CD8-positive, alpha-beta memory T cell (primary cell): ENCODE results near the gene PLEKHG4. TPM values are rescaled to one million over a fixed set of nuclear protein-coding genes. Genes with fewer than 3 reads are reported as not detected.

Experiments used
- CTCF ChIA-PET: fragments of 350-600 bp; sonication (Branson Sonifier 250); formaldehyde crosslinking; loops from one replicate; lab custom pipeline; 2021; ENCODE audit warnings: antibody characterized with exemption; lab: Charles Lee
- POLR2A ChIA-PET: fragments of 350-600 bp; sonication (Branson Sonifier 250); formaldehyde crosslinking; loops from one replicate; lab custom pipeline; 2021; ENCODE audit warnings: antibody characterized with exemption; lab: Charles Lee
- DNase-seq, 5 donors: peaks; one replicate each; pipeline versions ENCODE4 v3.0.0 to v3.0.0-alpha.2; 2020 to 2022; ENCODE audit warnings: mixed read lengths in 1 of 5
- H3K27ac ChIP-seq: one replicate; pipeline ENCODE4 v1.7.0; 2013; ENCODE audit warnings: low read depth, mild to moderate bottlenecking, low read length, moderate library complexity
- H3K27me3 ChIP-seq: 2 replicates; pipeline ENCODE4 v1.7.0; 2013; ENCODE audit warnings: low read length, mild to moderate bottlenecking; ENCODE audit not compliant: insufficient read depth, poor library complexity, severe bottlenecking
- H3K36me3 ChIP-seq: 2 replicates; pipeline ENCODE4 v1.7.0; 2013; ENCODE audit warnings: mild to moderate bottlenecking, low read length, moderate library complexity; ENCODE audit not compliant: insufficient read depth
- H3K4me1 ChIP-seq: 2 replicates; pipeline ENCODE4 v1.7.0; 2013; ENCODE audit warnings: mild to moderate bottlenecking, low read length, moderate library complexity; ENCODE audit not compliant: insufficient read depth
- H3K4me3 ChIP-seq: 2 replicates; pipeline ENCODE4 v1.7.0; 2013; ENCODE audit warnings: mild to moderate bottlenecking, low read length
- H3K9me3 ChIP-seq: 2 replicates; pipeline ENCODE4 v1.7.0; 2013; ENCODE audit warnings: mild to moderate bottlenecking, low read length
- H3K27ac Mint-ChIP-seq, 8 donors: one replicate each; pipeline ENCODE4 v1.8.0; 2020 to 2021; ENCODE audit warnings: mixed read lengths in 8 of 8, mild to moderate bottlenecking in 6 of 8, inconsistent platforms in 3 of 8, moderate library complexity in 3 of 8
- H3K27me3 Mint-ChIP-seq, 2 donors: one replicate each; pipeline ENCODE4 v1.8.0; 2020 to 2021; ENCODE audit warnings: mixed read lengths in 2 of 2, mild to moderate bottlenecking in 1 of 2, moderate library complexity in 1 of 2
- H3K36me3 Mint-ChIP-seq, 3 donors: one replicate each; pipeline ENCODE4 v1.8.0; 2020 to 2021; ENCODE audit warnings: mixed read lengths in 3 of 3, inconsistent platforms in 1 of 3, mild to moderate bottlenecking in 1 of 3
- H3K4me1 Mint-ChIP-seq, 3 donors: one replicate each; pipeline ENCODE4 v1.8.0; 2020 to 2021; ENCODE audit warnings: mixed read lengths in 3 of 3, inconsistent platforms in 1 of 3, mild to moderate bottlenecking in 1 of 3
- H3K4me3 Mint-ChIP-seq, 7 donors: one replicate each; pipeline ENCODE4 v1.8.0; 2020 to 2021; ENCODE audit warnings: mixed read lengths in 7 of 7, mild to moderate bottlenecking in 6 of 7, moderate library complexity in 4 of 7, inconsistent platforms in 2 of 7
- H3K9me3 Mint-ChIP-seq, 5 donors: one replicate each; pipeline ENCODE4 v1.8.0; 2020 to 2022; ENCODE audit warnings: mixed read lengths in 5 of 5, mild to moderate bottlenecking in 3 of 5, moderate library complexity in 2 of 5, inconsistent platforms in 1 of 5
- polyA plus RNA-seq: library from polyadenylated mRNA; unstranded; fragments of 300-500 nt; fragmentation: Illumina TruSeq; gene quantifications from one replicate; pipeline ENCODE4 v1.2.3, GENCODE V29; 2021
- total RNA-seq, 2 experiments: library from RNA; stranded (reverse); gene quantifications; one replicate each; pipeline ENCODE4 v1.2.3, GENCODE V29; 2021

Gene PLEKHG4
- total and polyA plus RNA-seq, 3 experiments from 2014 or later = 1.6 to 29.3 (median 25.3) TPM

DNA sequence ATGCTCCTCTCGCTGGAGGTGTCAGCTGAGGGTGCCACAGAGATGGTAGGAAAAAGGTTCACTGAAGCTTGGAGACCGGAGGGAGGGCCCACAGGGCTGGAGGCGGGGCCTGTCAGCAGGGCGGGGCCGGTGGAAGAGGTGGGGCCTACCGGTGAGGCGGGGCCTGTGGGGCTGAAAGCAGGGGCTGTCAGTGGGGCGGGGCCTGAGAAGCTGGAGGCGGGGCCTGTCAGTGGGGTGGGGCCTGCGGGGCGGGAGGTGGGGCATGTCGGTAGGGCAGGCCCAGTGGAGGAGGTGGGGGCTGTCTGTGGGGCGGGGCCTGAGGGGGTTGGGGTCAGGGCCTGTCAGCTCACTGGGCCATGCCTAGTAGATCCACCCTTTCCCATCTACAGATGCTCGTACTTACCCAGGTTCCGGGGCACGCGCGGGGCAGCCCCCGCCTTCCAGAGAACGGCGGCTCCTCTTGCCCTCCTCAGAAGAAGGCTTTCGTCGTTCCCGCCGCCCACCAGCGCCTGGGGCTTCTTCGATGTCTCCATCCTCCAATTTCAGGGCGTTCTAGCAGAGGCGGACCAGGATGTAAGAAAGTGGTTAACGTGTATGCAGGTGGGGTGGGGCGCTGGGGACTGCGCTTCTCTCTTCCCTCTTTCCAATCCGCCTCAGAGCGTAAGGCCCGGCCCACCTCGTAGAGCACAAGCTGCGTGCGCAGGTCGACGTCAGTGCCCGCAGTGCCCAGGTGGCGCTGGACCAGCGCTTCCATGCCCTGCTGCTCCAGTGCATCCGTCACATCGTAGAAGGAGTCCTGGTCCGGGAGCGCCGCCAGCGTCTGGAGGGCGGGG is 42.6 kb upstream of the PLEKHG4 start:
- DNase-seq = peak; percentile 60 to 75 (median 64)
- no peak overlapping the region for H3K27ac ChIP-seq
- no peaks in the 10 kb centered on the region for H3K9me3 ChIP-seq
- peaks cover 17% of the 10 kb centered on the region for H3K36me3 ChIP-seq
- no peaks in the 10 kb centered on the region for H3K27me3 ChIP-seq
- Mint-ChIP-seq H3K4me1 (peaks cover 7 to 11% (median 8%) of the 10 kb centered on the region in 3 donors), H3K9me3 (no peaks in the 10 kb centered on the region), H3K27ac (peak overlapping the region; percentile 69 to 96 (median 92)), H3K27me3 (peaks cover 0 to 2% of the 10 kb centered on the region in 2 donors), H3K36me3 (peaks cover 0 to 62% (median 7%) of the 10 kb centered on the region in 3 donors), H3K4me3 (peak overlapping the region in 6 of 7 donors; percentile 38 to 71 (median 57))
- POLR2A ChIA-PET = interaction anchor here (1.8 kb wide), 1 partner anchor 10 kb away, joined by 7 read pairs; the partner anchor contains the start of gene TMEM208
- no peak overlapping the region for H3K4me3 ChIP-seq
- CTCF ChIA-PET = interaction anchor here (1.2 to 2.8 kb wide), 2 partner anchors 9 to 42 kb away, joined by 4 to 8 read pairs; partner anchors contain the start of gene TMEM208
- no peaks in the 10 kb centered on the region for H3K4me1 ChIP-seq

DNA sequence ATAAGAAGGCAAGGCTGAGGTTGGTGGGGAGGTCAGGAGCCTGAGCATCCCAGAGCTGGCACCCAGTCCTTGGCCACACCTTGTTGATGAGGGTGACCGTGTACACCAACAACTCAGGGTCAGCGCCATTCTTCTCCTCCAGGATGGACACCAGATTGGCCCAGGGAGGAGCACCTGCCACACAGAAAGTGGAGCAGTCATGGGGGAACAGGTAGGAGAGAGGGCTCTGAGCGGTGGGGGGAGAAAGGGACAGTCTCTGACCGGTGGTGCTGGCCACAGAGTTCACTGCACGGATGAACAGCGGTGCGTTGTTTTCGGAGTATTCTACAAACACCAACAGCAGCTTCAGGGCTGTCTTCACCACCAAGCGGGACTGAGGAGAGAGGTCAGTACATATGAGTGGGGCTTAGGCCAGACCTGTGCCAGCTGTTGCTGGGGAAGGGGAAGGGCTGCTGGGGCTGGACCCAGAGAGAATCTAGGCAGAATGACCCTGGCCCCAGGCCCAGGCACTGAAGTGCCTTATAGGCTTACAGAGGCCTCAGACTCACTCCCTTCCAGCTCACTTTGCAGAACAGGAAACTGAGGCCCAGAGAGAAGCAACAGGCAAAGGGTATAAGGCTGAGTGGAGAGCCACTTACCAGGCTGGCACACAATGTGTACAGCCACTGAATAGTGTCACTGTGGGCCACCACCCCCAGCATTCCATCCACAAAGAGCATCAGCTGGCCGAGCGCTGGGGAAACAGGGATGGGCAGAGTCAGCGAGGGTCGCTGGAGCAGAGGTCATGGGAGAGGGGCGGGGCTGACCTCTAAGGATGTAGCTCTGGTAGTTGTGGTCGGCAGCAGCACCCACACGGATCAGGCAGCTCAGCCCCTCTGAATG is 41.7 kb upstream of the PLEKHG4 start:
- H3K27ac Mint-ChIP-seq = peak overlapping the region in 4 of 8 donors; percentile 47 to 78 (median 67)

DNA sequence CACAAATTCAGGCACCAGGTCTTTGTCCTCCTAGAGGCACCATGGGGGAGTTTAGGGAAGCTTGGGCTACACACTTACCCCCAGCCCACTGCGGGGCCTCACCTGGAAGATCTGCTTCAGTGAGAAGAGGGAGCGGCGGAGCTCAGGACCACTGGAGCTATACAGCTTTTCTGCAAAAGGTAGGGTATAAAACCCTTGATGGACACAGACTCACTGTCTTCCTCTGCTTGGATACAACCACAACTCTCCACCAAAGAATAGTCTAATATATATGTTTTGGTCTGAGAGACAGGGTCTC is 41.1 kb upstream of the PLEKHG4 start:
- Histone ChIP-seq H3K9me3 (no peaks in the 10 kb centered on the region), H3K27me3 (no peaks in the 10 kb centered on the region), H3K4me1 (no peaks in the 10 kb centered on the region), H3K4me3 (no peak overlapping the region), H3K27ac (no peak overlapping the region), H3K36me3 (peaks cover 16% of the 10 kb centered on the region)
- Mint-ChIP-seq H3K27me3 (peaks cover 0 to 2% of the 10 kb centered on the region in 2 donors), H3K27ac (peak overlapping the region in 1 of 8 donors; percentile 80), H3K9me3 (no peaks in the 10 kb centered on the region), H3K4me3 (no peak overlapping the region), H3K36me3 (peaks cover 0 to 59% (median 7%) of the 10 kb centered on the region in 3 donors), H3K4me1 (peaks cover 7 to 11% (median 8%) of the 10 kb centered on the region in 3 donors)
- ChIA-PET CTCF (interaction anchor here (1.2 to 2.8 kb wide), 2 partner anchors 11 to 40 kb away, joined by 4 to 8 read pairs; partner anchors contain the start of gene TMEM208), POLR2A (interaction anchor here (1.8 kb wide), 1 partner anchor 11 kb away, joined by 7 read pairs; the partner anchor contains the start of gene TMEM208)
- DNase-seq = no peak

More for the DNA sequence above, 41.7 kb upstream of the PLEKHG4 start:
- Mint-ChIP-seq H3K9me3 (no peaks in the 10 kb centered on the region), H3K4me3 (no peak overlapping the region), H3K4me1 (peaks cover 7 to 11% (median 8%) of the 10 kb centered on the region in 3 donors), H3K27me3 (peaks cover 0 to 2% of the 10 kb centered on the region in 2 donors), H3K36me3 (peaks cover 0 to 60% (median 7%) of the 10 kb centered on the region in 3 donors)
- no peaks in the 10 kb centered on the region for H3K9me3 ChIP-seq
- H3K4me3 ChIP-seq = no peak overlapping the region
- H3K27me3 ChIP-seq = no peaks in the 10 kb centered on the region
- ChIA-PET CTCF (interaction anchor here (1.2 to 2.8 kb wide), 2 partner anchors 10 to 41 kb away, joined by 4 to 8 read pairs; partner anchors contain the start of gene TMEM208), POLR2A (interaction anchor here (1.8 kb wide), 1 partner anchor 10 kb away, joined by 7 read pairs; the partner anchor contains the start of gene TMEM208)
- H3K4me1 ChIP-seq = no peaks in the 10 kb centered on the region
- no peak overlapping the region for H3K27ac ChIP-seq
- DNase-seq = no peak
- H3K36me3 ChIP-seq = peaks cover 16% of the 10 kb centered on the region

DNA sequence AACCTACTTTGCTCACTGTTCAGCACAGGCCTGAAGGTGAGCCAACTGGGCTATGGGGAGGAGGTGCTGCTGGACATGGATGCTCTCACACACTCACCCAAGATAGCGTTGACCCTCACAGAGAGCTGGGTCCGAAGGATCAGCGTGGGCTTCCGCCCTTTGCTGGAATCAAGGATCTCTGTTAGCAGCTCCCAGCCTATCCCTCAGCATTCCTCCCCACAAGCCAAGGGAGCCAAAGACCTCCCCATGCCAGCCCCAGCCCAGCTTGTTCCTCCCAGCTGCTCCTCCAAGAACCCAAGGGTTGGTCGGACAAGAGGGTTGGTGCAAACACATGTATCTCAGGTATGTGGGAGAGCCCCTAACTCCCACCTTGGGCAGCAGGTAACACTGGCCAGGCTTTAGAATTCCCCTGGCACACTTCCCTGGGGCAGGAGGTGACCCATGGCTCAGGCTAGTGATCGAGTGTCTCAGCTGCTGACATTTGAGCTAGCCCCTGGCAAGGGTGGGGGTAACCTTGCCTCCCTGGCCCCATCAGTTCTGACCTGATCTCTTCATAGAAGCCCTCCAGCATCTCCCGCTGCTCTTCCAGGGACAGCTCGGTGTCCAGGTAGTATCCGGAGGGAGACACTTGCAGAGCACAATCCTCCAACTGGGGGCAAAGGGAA is 40.4 kb upstream of the PLEKHG4 start:
- Histone ChIP-seq H3K27ac (no peak overlapping the region), H3K36me3 (peaks cover 16% of the 10 kb centered on the region), H3K4me3 (no peak overlapping the region), H3K27me3 (no peaks in the 10 kb centered on the region), H3K4me1 (peaks cover 6% of the 10 kb centered on the region), H3K9me3 (no peaks in the 10 kb centered on the region)
- Mint-ChIP-seq H3K27me3 (peaks cover 0 to 2% of the 10 kb centered on the region in 2 donors), H3K4me1 (peaks cover 8 to 17% (median 13%) of the 10 kb centered on the region in 3 donors), H3K9me3 (no peaks in the 10 kb centered on the region), H3K36me3 (peaks cover 0 to 54% (median 7%) of the 10 kb centered on the region in 3 donors), H3K27ac (peak overlapping the region in 2 of 8 donors; percentile 35 to 95), H3K4me3 (no peak overlapping the region)
- CTCF ChIA-PET = interaction anchor here (1.0 to 2.8 kb wide), 2 partner anchors 11 kb away, joined by 3 to 8 read pairs; partner anchors contain the start of gene TMEM208
- DNase-seq = no peak
- POLR2A ChIA-PET = no interaction called here

DNA sequence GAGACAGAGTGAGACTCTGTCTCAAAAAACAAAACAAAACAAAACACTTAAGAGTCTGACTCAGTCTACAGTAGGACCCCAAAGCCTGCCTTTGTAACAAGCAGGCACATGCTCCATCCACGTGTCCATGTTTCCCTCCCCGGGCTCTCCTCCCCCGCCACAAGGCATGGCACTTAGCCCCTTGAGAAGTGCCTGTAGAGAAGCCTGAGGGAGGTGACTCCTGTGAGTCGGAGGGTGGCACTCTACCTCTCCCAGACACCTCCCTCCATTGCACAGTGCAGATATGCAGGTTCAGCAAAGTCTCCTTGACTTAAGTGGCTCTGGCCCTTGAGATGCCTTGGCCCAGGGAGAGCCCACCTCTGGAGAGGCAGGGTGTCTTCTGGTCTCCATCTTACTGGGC is 38.8 kb upstream of the PLEKHG4 start:
- Histone ChIP-seq H3K36me3 (peaks cover 15% of the 10 kb centered on the region), H3K4me3 (no peak overlapping the region), H3K4me1 (peaks cover 22% of the 10 kb centered on the region), H3K27me3 (no peaks in the 10 kb centered on the region), H3K9me3 (no peaks in the 10 kb centered on the region), H3K27ac (peak overlapping the region; percentile 51)
- Mint-ChIP-seq H3K4me3 (no peak overlapping the region), H3K9me3 (no peaks in the 10 kb centered on the region), H3K27me3 (peaks cover 0 to 2% of the 10 kb centered on the region in 2 donors), H3K36me3 (peaks cover 0 to 43% (median 7%) of the 10 kb centered on the region in 3 donors), H3K27ac (peak overlapping the region in 3 of 8 donors; percentile 37 to 76 (median 74)), H3K4me1 (peaks cover 24 to 33% (median 29%) of the 10 kb centered on the region in 3 donors)
- ChIA-PET POLR2A (no interaction called here), CTCF (no interaction called here)
- DNase-seq = no peak

DNA sequence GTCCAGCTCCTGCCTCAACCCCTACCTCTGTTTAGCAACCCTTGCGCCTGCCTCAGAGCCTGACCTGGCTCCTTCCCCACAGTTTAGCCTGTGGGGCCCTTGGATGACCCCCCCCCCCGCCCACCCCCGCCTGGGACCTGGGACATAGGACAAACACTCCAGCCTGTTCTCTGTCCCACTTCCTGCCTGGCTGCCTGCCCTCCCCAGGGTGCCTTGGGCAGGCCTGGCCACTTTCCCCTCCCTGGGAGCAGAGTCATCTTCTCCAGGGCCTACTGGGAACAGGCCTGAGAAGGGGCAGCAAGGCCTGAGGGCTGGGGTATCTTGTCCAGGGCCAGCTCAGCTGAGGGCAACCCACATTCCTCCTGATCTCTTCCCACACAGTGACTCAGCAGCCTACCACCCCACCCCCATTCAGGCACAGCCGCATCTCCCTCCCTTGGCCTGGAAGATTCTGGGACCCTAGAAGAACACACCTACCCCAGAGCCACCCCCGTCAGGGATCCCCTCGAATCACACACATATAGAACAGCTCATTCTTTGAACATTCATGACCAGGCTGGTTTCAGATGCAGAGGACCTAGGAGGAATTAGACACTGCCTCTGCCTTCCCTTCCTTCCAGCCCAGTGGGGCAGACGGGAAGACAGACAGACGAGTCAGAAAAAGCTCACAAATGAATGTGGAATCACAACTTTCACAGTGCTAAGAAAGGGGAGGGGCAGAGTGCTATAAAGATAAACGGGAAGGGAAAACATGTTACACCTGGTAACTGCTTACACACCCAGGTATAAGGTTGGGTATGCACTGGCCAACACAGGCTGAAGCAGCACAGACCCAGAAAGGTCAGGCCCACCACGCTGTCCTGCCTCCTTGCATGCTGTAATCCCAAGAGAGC is 38.1 kb upstream of the PLEKHG4 start:
- H3K27ac ChIP-seq = peak overlapping the region; percentile 51
- Mint-ChIP-seq H3K27me3 (no peaks in the 10 kb centered on the region), H3K4me3 (no peak overlapping the region), H3K36me3 (peaks cover 0 to 36% (median 4%) of the 10 kb centered on the region in 3 donors), H3K4me1 (peaks cover 21 to 34% (median 27%) of the 10 kb centered on the region in 3 donors), H3K27ac (peak overlapping the region in 6 of 8 donors; percentile 26 to 78 (median 75)), H3K9me3 (no peaks in the 10 kb centered on the region)
- H3K4me1 ChIP-seq = peaks cover 28% of the 10 kb centered on the region
- H3K4me3 ChIP-seq = no peak overlapping the region
- no peak for DNase-seq
- H3K36me3 ChIP-seq = peaks cover 7% of the 10 kb centered on the region
- POLR2A ChIA-PET = no interaction called here
- CTCF ChIA-PET = no interaction called here
- no peaks in the 10 kb centered on the region for H3K27me3 ChIP-seq
- H3K9me3 ChIP-seq = no peaks in the 10 kb centered on the region
